Measurements from ENCODE around the gene COL4A6. TPM values are rescaled to one million over a fixed set of nuclear protein-coding genes. Genes with fewer than 3 reads are reported as not detected.

Gene COL4A6
- total and polyA plus RNA-seq, 2 of the 8 experiments (the other 6 are each of a cell fraction or from before 2014, with no cell fraction given): 5.9 to 11.8 TPM

DNA sequence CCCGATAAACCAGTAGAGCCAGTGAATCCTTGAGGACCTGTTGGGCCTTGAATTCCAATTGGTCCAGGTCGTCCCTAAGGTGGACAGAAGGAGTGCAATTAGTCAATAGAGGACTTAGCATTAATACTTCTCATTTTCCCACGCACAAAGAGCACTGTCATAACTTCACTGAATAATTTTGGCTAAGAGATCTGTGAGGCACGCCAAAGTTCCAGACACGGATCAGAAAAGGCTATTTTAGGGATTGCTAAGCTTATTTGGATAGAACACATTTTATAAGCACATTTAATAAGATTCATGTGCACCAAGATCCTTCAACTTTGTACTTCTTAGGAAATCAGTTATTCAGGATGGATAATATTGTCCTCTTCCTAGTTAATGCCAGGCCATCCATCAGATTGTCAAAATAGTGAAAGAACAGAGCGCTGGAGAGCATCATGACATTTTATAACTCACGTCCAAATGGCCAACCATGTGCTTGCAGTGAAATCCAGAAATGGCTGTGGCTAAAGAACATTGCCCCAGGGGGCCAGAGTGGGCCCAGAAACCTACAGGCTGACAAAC is 216.8 kb downstream of the COL4A6 start:
- TF ChIP-seq SUZ12 (IDR thresholded peaks at IDR 0.05; ENCODE audit: low read length) (no peak), TBP (IDR thresholded peaks at IDR 0.05; ENCODE audit: low read depth, low read length) (no peak), TAF1 (IDR thresholded peaks at IDR 0.05; ENCODE audit: low read depth, low read length) (no peak), EP300 (IDR thresholded peaks at IDR 0.05; ENCODE audit: borderline replicate concordance in 1 of 2, low read depth in 2 of 2, low read length in 2 of 2) (no peak), RAD21 (IDR thresholded peaks at IDR 0.05 in 1 of 2, conservative IDR thresholded peaks at IDR 0.05 in 1 of 2; ENCODE audit: low read depth in 2 of 2, low read length in 2 of 2) (no peak)
- 97% methylated on average over 7 of the region's 7 CpGs; no CpG with 5 or more reads in 1 of the 2 experiments for WGBS, 2 experiments (ENCODE audit: extremely low coverage in 1 of 2, insufficient coverage in 1 of 2, insufficient read length in 1 of 2, insufficient replicate concordance in 2 of 2, low coverage in 1 of 2, low lambda C conversion rate in 2 of 2, missing lambda C conversion rate in 1 of 2)
- Histone ChIP-seq H3K36me3 (ENCODE audit: control insufficient read depth in 2 of 4, insufficient read depth in 4 of 4, low read length in 3 of 4) (no peaks in the 10 kb centered on the region), H3K9ac (replicated peaks in 1 of 4; ENCODE audit: extremely low read depth in 1 of 4, low read depth in 3 of 4, low read length in 3 of 4) (no peak overlapping the region), H2BK120ac (replicated peaks; ENCODE audit: low read depth, low read length) (no peak overlapping the region), H2BK15ac (ENCODE audit: low read length) (no peak overlapping the region), H3K4ac (replicated peaks; ENCODE audit: insufficient read length, low read depth, low read length) (no peak overlapping the region), H4K91ac (replicated peaks; ENCODE audit: insufficient read length, low read length) (no peak overlapping the region), H3K4me1 (replicated peaks in 1 of 4; ENCODE audit: control insufficient read depth in 3 of 4, insufficient read depth in 4 of 4, low read length in 3 of 4) (no peaks in the 10 kb centered on the region), H3K79me2 (ENCODE audit: control insufficient read depth in 1 of 2, insufficient read depth in 2 of 2, low read length in 2 of 2) (no peaks in the 10 kb centered on the region), H3K23me2 (ENCODE audit: low read depth, low read length) (no peaks in the 10 kb centered on the region), H3K4me2 (ENCODE audit: insufficient read depth in 1 of 2, low read depth in 2 of 2, low read length in 2 of 2) (no peak overlapping the region), H3K9me3 (ENCODE audit: insufficient read depth in 2 of 2, low read depth in 1 of 2, low read length in 1 of 2) (no peaks in the 10 kb centered on the region), H3K79me1 (ENCODE audit: low read depth, low read length) (no peaks in the 10 kb centered on the region), H2AFZ (ENCODE audit: low read length) (no peak overlapping the region), H3K14ac (ENCODE audit: insufficient read length) (no peak overlapping the region), H2AK5ac (ENCODE audit: low read depth, low read length) (no peak overlapping the region), H3K27me3 (replicated peaks in 1 of 4; ENCODE audit: control insufficient read depth in 3 of 4, extremely low read depth in 1 of 4, insufficient read depth in 3 of 4, low read length in 3 of 4) (no peaks in the 10 kb centered on the region), H4K20me1 (replicated peaks in 1 of 2; ENCODE audit: control insufficient read depth in 1 of 2, insufficient read depth in 2 of 2, low read length in 2 of 2) (no peaks in the 10 kb centered on the region), H3K56ac (replicated peaks; ENCODE audit: insufficient read length, low read depth, low read length) (no peak overlapping the region), H3K27ac (ENCODE audit: low read depth, low read length) (no peak overlapping the region), H2BK20ac (ENCODE audit: low read length) (no peak overlapping the region), H3K4me3 (ENCODE audit: extremely low read depth in 1 of 4, insufficient read depth in 2 of 4, low read depth in 3 of 4, low read length in 4 of 4) (no peak overlapping the region), H3K23ac (ENCODE audit: insufficient read length) (no peak overlapping the region), H2BK5ac (ENCODE audit: low read depth, low read length) (no peak overlapping the region), H2BK12ac (ENCODE audit: low read depth, low read length) (no peak overlapping the region), H4K8ac (ENCODE audit: extremely low read depth, insufficient read depth, low read length) (no peak overlapping the region), H3K18ac (ENCODE audit: extremely low read depth, low read length) (no peak overlapping the region), H4K5ac (ENCODE audit: insufficient read length, low read depth, low read length) (no peak overlapping the region)
- ChIA-PET CTCF (ENCODE audit: partially characterized antibody) (interaction anchor here (0.6 to 0.7 kb wide), 3 partner anchors 9 to 316 kb away, joined by 3 to 5 read pairs (median 3); no protein-coding TSS in a partner anchor), POLR2A (ENCODE audit: partially characterized antibody) (no interaction called here)
- FAIRE-seq (no peak), DNase-seq (ENCODE audit: low read depth in 1 of 2, low spot score in 2 of 2) (no peak)

Measured in H1 (cell line).